Loucy (cell line): ENCODE results near the gene H1-8.

Experiments
- EZH2phosphoT487 ChIP-seq: fragments of 200-600 bp; IDR thresholded peaks from 2 replicates; pipeline ENCODE4 v1.6.1; 2018; ENCODE audit warnings: antibody characterized with exemption, mild to moderate bottlenecking, moderate library complexity, borderline replicate concordance
- TF ChIP-seq, protein P1 (sequence below): fragments of 200-600 bp; sonication (generic); conservative IDR thresholded peaks from 2 replicates; pipeline ENCODE4 v1.5.1; 2014; ENCODE audit warnings: mild to moderate bottlenecking, antibody characterized with exemption, low read length

DNA sequence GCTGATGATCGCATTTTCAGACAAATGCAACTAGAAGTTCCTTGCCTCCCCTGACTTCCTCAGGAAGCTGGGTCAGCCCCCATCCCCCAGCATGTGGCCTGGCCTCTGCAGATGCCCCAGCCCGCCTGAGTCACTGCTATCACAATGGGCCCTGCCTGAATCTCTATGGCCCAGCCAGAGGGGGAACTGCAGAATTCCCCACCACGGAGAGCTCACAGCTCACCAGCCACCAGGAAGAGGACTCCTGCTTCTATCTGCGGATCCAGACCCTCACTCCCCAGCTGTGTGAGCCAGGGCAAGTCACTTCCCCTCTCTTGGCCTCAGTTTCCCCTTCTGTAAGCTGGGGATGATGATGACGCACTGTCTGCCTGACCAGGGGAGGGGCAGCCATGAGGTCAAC is 56.6 kb downstream of the H1-8 start:
- TF ChIP-seq, protein P1, sequence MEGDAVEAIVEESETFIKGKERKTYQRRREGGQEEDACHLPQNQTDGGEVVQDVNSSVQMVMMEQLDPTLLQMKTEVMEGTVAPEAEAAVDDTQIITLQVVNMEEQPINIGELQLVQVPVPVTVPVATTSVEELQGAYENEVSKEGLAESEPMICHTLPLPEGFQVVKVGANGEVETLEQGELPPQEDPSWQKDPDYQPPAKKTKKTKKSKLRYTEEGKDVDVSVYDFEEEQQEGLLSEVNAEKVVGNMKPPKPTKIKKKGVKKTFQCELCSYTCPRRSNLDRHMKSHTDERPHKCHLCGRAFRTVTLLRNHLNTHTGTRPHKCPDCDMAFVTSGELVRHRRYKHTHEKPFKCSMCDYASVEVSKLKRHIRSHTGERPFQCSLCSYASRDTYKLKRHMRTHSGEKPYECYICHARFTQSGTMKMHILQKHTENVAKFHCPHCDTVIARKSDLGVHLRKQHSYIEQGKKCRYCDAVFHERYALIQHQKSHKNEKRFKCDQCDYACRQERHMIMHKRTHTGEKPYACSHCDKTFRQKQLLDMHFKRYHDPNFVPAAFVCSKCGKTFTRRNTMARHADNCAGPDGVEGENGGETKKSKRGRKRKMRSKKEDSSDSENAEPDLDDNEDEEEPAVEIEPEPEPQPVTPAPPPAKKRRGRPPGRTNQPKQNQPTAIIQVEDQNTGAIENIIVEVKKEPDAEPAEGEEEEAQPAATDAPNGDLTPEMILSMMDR = no peak
- no peak for TF ChIP-seq EZH2phosphoT487
